COR-L47 (cell line): ENCODE data around the gene CDH23.

Experiments used
- DNase-seq: peaks from one replicate; lab custom pipeline; 2025; lab: John Stamatoyannopoulos, UW

The CDH23 gene

DNA sequence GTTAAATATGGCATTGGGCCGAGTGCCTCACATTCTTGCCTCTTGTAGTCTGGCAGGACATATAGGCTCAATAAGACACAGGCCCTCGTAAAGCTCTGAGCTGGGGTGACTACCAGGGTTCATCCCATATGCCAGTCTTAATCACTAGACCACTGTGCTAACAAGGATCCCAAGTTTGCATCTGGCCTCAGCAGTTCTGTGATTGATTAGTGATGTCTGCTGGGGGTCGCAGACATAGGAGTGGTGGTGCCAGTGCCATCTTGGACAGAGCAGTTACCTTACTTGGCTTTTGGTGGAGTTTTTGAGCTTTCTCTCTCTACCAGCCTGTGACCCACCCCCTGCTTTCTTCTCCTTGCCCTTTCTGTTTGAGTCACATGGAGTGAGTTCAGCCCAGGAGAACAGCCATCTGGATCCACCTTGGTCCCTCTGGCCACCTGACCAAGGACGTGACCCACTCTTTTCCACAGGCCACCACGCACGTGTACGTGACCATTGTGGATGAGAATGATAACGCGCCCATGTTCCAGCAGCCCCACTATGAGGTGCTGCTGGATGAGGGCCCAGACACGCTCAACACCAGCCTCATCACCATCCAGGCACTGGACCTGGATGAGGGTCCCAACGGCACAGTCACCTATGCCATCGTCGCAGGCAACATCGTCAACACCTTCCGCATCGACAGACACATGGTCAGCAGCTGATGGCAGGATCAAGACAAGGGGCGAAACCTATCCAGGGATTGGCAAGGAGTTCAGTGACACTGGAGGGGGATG is 380.7 kb downstream of the CDH23 start:
- DNase-seq: no peak

DNA sequence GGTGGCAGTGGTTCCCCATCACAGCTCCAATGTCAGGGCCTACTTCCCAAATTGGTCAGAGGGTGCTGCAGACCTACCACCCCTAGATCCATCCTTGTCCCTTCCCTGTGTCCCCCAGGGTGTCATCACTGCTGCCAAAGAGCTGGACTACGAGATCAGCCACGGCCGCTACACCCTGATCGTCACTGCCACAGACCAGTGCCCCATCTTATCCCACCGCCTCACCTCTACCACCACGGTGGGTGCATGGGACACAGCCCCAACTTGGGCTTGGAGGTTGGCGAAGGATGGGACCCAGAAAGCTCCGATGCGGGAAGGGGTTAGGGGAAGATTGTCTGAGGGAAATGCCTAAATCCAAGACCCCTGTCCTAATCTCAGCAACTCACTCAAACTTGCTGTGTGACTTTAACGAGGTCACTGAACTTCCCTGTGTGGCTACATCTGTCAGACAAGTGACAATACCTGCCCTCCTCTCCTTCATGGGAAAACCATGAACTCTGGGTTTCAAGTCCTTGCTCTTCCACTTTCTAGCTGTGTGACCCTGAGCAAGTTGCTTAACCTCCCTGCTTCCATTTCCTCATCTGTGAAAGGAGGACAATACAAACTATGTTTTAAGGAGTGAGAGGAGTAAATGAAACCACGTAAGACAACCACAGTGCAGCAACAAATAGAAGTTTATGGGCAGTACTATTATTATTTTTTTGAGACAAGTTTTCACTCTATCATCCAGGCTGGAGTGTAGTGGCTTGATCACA is 381.5 kb downstream of the CDH23 start:
- DNase-seq: no peak

DNA sequence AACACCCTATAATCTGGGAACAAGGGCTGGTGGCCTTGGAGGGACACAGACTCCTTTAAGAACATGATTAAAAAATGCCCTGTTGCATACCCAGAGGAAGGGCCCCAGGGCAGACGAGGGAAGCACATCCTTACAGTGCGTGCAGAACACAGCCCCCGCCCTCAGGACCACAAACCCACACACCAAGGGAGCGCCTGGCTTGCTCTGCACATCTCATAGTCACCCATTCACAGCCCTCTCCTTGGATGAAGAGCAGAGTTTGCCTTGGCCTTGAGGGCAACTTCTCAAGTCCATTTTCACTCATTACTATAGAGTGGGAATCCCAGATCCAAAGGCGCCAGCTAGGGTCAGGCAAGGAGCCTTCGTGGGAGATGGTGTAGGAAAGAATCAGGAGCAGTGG is 382.9 kb downstream of the CDH23 start:
- DNase-seq: no peak

DNA sequence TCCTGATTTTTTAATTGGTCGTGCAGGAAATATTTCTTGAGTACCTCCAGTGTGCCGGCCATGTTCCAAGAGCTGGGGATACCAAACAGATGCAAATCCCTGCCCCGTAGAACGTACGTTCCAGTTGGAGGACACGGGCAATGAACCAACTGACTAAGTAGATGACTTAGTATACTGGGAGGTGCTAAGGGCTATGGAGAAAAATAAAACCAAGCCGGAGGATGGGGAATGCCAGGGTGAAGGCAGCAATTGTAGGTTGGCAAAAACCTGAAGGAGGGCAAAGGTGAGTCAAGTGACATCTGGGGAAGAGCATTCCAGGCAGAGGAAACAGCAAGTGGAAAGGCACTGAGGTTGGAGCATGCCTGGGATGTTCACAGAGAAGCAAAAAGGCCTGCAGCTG is 383.4 kb downstream of the CDH23 start:
- no peak for DNase-seq

DNA sequence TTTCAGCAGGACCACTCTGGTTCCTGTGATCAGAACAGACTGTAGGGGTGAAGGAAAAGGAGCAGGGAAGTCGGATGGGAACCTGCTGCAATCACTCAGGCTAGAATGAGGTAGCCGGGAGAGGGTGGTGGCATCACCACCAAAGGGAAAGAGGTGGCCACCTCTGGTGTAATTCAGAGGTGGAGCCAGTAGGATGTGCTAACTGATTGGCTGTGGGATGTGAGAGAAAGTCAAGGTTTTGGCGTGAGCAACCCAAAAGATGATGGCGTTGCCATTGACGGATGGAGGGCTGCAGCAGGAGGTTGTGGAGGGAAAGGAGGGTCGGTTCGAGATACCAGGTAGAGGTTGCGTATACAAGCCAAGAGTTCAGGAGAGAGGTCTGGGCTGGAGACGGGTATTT is 384.0 kb downstream of the CDH23 start:
- no peak for DNase-seq

DNA sequence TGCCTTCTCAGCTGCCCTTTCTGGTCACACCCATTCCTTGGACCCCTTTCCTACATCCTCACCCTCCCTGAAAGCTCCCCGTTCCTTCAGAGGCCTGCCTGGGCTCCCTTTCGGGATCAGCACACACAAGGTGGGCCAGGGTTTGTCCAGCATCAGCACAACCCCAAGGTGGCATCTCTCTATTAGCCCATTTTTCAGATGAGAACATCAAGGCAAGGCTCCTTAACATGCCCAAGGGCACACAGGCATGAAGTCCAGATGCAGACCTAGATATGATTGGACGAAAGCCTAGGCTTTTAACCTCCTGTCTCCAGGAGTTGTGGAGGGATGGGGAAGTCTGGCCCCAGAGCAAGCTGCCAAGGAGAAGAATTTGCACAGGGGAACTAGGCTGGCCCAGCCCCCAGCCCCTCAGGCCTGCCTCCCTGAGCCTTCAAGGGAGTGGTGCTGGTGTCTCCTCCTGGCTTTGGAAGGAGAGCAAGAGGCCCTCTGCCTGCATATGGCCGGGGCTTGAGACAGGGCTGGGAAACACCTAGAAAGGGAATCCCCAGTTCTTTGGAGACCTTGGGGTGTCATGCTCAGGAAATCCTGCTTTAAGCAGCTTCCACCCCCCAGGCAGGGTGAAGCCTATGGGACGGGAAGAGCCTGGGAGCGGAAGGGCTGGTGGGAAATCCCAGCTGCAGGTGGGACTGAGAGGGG is 385.6 kb downstream of the CDH23 start:
- DNase-seq: no peak

DNA sequence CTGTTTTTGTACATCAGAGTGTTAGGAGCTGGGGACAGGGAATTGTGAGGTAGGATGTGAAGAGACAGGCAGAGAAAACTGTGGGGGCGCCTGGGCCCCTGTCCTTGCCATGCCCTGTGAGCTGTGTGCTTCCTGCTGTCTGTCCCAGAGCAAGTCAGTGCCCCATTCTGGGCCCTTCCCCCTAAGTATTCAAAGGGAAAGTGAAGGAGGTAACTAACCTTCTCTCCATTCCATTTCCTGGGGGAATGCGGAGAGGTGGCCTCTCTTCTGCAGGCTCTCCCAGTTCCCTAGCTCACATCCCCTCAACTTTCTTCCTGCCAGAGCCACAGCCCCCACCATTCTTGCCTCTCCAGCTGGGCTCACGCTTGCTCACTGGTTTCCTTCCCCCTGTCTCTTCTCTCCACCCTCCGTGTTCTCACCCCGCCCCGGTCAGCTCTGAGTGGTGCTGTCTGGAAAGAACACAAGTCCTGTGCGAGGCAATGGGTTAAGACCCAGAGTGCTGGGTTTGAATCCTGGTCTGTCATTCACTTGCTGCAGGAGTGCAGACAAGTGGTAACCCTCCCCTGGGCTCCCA is 386.3 kb downstream of the CDH23 start:
- DNase-seq: no peak

DNA sequence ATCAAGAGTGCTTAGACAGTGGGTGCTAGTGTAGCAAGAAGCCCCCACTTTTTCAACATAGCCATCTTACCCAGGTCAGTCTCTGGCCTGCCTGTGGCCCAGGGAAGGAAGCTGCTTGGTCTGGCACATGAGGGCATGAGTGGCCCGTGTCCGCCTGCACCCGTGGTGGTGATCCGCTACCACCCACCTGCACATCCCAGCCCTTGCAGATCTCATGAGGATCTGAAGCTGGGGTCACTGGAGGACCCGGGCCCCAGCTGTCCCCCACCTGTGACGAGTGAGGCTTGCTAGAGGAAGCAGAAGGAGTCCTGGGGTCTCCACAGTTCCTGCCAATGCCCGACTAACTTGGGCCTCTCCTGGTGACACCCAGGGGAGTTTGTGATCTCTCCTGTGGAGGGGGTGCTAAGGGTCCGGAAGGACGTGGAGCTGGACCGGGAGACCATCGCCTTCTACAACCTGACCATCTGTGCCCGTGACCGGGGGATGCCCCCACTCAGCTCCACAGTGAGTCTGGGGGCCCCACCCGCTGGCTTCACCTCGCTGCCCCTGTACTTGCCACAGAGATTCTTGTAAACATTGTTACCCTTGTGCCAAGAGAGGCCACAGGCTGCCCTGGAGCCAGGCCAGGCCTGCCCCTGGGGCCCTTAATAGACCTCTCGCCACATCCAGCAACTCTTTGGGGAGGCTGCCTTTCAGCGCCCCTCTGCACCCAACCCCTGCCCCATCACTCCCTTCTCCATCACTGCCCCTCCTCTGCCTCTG is 387.4 kb downstream of the CDH23 start:
- DNase-seq: no peak

DNA sequence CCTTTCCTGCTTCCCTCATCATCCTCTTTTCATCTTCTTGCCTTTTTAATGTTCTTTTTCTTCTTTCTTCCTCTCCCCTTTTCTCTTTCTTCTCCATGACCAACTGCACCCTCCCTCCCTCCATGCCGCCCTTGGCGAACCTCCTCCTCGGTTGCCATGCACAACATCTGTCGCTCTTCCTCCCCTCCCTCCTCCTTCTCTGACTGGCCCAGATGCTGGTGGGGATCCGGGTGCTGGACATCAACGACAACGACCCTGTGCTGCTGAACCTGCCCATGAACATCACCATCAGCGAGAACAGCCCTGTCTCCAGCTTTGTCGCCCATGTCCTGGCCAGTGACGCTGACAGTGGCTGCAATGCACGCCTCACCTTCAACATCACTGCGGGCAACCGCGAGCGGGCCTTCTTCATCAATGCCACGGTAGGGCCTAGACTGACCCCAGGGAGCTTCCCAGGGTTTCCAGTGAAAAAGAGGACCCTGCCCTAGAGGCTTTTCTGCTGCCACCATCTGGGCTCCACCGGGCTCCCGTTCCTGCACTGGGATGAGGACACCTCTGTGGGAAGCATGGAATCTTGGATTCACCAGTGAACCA is 388.1 kb downstream of the CDH23 start:
- no peak for DNase-seq

DNA sequence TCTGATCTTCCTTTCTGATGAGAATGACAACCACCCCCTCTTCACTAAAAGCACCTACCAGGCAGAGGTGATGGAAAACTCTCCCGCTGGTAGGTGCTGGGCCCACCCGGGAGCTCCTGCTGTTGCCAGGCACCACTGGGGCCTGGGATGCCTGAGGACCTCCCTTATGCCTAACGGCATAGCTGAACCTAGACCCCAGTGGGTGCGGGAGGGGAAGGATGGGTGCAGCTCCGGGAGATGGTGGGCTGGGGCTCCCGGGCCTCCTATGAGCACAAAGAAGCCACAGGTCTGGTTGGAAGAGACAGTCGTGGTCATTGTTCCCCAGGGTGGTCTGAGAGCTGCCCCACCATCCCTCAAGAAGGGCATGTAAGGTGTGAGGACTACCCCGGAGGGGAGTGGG is 392.2 kb downstream of the CDH23 start:
- DNase-seq: no peak

DNA sequence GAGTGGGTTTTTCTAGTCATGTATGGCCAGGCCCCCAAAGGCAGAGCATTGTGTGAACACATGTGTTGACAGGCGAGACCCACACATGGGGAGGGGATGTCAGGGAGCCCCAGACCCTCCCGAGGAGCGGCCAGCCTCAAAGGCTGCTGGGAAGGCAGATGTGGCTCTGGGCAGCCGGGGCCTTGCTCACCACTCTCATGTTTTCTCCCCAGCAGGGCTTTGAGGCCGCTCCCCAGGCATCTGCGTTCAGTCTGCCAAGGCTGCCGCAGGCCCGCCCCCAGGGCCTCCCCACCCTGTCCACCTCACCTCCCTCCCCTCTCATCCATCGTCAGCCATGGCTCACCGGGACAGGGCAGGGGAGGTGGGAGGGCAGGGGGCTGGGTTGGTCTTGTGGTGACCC is 393.2 kb downstream of the CDH23 start:
- no peak for DNase-seq

DNA sequence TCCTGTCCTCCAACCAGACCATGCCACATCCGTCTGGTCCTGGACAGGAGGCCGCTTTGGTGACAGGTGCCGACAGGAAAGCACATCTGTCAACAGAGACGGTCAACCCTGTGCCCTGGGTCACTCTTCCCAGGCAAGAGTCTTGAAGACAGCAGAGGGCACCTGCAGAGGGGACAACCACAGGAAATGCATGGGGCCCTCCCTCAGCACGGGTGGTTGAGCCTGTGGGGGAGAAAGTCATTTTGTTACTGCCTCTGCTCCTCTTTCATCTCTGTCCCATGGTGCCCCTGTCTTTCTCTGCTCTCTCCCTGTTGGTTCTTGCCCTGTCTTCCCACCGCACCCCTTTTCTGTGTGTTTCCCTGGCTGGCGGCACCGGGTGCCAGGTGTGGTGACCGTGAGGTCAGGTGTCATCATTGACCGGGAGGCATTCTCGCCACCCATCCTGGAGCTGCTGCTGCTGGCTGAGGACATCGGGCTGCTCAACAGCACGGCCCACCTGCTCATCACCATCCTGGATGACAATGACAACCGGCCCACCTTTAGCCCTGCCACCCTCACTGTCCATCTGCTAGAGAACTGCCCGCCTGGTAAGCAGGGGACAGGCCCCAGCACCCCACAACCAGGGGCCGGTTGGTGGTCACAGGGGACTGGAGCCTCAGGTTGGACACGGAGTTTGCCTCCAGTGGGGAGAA is 394.2 kb downstream of the CDH23 start:
- no peak for DNase-seq

DNA sequence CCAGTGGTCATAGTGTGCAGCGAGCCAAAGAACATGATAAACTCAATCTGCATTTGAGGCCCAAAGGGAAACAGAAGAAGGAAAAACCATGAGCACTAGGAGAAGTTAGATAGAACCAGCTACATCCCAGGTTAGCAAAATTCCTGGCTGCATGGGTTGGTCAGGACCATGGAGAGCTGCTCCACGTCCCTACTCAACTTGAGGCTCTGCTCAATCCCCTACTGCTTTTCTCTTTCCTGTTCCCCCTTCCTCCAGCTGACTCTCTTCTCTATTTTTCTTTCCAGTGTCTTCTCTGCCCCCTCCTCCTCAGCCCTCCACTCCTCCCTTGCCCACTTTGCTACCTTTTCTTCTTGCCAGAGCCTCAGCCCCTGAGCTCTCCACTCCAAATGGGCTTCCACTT is 398.5 kb downstream of the CDH23 start:
- no peak for DNase-seq

DNA sequence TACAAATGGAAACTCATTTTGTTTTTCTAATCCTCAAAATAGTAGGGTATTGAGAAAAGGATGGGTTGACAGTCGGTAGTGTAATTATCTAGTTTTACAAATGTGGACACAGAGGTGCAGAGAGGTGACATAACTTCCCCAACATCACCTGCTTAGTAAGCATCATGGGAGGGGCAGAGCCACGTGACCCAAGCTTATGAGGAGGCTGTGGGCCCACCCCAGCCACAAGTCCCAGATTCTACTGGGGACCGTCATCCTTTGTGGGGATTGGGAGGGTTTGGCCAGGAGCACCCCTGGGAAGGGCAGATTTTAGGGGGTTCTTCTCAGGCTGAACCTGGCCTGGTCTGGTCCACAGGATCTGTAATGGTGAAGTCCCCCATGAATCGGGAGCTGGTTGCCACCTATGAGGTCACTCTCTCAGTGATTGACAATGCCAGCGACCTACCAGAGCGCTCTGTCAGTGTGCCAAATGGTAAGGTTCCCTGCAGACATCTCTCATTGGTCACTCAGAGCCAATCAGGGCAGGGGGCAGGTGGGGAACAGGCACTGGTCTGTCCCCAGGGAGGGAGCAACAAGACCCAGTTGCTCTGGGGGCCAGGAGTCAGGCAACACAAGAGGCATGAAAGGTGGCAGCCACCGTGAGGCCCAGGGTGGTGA is 400.2 kb downstream of the CDH23 start:
- DNase-seq: no peak

DNA sequence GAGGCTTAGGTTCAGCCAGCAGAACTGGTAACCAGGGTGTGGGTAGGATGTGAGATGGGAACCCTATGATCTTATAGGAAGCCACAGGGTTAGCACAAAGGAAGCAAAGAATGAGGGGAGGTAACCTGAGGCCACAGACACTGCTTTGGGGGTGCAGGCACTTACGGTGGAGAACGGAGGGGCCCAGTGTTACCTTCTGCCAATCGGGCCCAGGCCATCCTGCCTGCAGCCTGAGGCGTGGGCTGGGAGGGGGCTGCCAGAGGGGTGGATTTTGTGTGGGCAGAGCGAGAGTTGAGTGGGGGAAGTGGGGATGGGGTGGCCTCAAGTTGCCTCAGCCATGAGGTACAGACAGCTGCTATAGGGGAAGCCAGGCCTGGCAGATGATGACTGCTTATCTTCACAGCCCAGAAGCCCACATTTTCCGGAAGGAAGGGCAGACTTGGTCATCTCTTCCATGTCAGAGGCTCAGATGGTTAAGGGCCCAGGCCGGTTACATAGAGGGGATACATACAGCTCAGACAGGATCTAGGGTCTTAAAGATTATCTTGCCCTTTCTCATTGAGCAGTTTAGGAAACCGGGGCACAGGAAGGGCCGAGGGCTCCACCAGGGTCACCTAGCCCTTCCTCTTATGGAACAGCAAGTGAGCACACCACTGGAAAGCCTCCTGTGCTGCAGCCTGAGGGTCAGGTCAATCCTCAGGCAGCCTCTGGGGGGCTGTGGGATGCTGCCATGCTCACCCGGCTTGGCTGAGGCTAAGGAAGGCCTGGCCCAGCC is 401.0 kb downstream of the CDH23 start:
- no peak for DNase-seq

DNA sequence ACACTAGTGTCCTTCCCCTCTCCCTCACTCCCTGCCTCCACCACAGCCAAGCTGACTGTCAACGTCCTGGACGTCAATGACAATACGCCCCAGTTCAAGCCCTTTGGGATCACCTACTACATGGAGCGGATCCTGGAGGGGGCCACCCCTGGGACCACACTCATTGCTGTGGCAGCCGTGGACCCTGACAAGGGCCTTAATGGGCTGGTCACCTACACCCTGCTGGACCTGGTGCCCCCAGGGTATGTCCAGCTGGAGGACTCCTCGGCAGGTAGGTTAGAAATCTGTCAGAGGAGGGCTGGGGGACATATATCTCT is 401.5 kb downstream of the CDH23 start:
- no peak for DNase-seq

DNA sequence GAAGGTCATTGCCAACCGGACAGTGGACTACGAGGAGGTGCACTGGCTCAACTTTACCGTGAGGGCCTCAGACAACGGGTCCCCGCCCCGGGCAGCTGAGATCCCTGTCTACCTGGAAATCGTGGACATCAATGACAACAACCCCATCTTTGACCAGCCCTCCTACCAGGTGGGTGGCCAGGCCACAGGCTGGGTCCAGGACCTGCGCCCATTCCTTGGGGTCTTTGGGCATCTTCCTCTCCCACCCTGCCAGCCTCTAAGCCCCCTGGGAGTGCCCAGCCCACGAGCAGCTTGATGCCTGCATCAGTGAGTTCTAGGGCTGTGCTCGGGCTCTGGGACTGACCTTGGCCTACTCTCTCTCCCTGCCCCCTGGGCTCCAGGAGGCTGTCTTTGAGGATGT is 402.4 kb downstream of the CDH23 start:
- no peak for DNase-seq

DNA sequence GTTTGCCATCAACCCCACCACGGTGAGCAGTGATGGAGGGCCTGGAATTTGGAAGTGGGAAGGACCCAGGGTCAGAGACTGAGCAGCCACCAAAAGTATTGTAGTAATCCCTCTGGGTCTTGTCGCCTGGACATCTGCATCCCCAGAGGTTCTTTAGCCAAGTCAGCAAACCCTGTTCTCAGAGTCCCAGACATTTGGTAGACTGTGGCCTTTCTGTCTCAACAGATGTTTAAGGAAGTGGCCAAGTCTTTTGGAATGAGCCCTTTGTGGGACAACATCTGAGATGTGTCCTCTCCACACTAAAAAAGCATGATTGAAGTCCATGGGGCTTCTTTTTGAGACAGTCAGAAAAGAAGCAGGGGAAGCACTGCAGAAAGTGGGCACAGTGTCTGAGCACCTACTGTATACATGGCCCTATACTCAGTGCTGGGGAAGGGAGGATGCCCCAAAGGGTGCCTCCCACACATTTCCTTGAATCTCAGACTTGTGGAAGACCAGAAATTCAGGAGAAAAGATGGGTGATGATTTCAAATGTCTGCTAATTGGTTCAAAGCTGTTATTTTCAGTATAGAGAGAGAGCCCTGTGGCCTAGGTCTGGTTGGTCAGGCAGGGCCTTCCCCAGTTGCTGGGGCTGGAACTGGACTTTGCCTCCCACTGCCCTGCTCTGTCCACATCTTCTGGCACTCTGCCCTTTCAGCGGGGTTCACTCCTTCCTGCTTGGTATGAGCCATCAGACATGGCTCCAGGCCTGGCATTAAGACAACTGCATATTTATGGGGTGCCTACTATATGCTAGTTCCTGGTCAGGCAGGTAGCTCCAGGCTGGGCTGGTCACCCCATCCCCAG is 403.1 kb downstream of the CDH23 start:
- DNase-seq: no peak

DNA sequence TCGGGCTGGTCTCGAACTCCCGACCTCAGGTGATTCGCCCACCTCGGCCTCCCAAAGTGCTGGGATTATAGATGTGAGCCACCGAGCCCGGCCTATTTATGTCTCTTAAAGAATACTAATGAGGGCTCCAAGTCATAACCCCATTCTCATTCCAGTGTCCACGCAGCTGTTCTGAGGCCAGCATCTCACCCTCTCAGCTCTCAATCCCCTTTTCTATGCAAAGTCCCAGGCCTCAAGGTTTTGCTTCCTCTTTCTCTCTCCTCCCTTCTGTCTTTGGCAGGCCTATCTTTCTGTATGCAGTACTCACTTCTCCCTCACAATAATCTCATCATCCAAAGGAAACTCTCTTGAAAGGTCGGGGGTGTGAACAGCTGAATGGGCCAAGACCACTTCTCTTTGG is 404.6 kb downstream of the CDH23 start:
- DNase-seq: no peak
